Heart right ventricle (tissue), 16 donors: ENCODE results near the gene COQ8A. TPM values are rescaled to one million over a fixed set of nuclear protein-coding genes. Genes with fewer than 3 reads are reported as not detected.

ENCODE experiments used
- ATAC-seq, 8 donors: fragments of 200-7000 bp; cut with Tn5 transposase; one replicate each; pipeline ENCODE4 v1.9.1; 2020; ENCODE audit warnings: mild to moderate bottlenecking in 8 of 8, moderate library complexity in 8 of 8, moderate number of reproducible peaks in 1 of 8
- DNase-seq, 2 donors: peaks; one replicate each; pipeline ENCODE4 v3.0.0-alpha.2; 2020
- H3K27ac ChIP-seq, 10 donors: fragments of 200-600 bp; sonication (generic) in 2 of 10; one replicate each; pipeline versions ENCODE4 v1.5.0 to v1.8.0; 2020 to 2022; ENCODE audit warnings: mild to moderate bottlenecking in 3 of 10
- H3K27me3 ChIP-seq, 7 donors: fragments of 200-600 bp; one replicate each; pipeline ENCODE4 v1.8.0; 2021 to 2022; ENCODE audit warnings: mild to moderate bottlenecking in 2 of 7
- H3K36me3 ChIP-seq, 9 donors: fragments of 200-600 bp; sonication (generic) in 1 of 9; one replicate each; pipeline versions ENCODE4 v1.5.0 to v1.8.0; 2020 to 2022; ENCODE audit warnings: mild to moderate bottlenecking in 2 of 9
- H3K4me1 ChIP-seq, 9 donors: fragments of 200-600 bp; sonication (generic) in 1 of 9; one replicate each; pipeline versions ENCODE4 v1.5.0 to v1.8.0; 2020 to 2022; ENCODE audit warnings: mild to moderate bottlenecking in 4 of 9
- H3K4me3 ChIP-seq, 10 donors: fragments of 200-600 bp; sonication (generic) in 2 of 10; one replicate each; pipeline versions ENCODE4 v1.5.0 to v1.8.0; 2020 to 2022; ENCODE audit warnings: mild to moderate bottlenecking in 7 of 10, moderate library complexity in 2 of 10
- H3K9me3 ChIP-seq, 11 donors: fragments of 200-600 bp in 10 of 11; sonication (generic) in 2 of 11; one replicate each; pipeline versions ENCODE4 v1.5.0 to v1.8.0; 2013 to 2022; ENCODE audit warnings: mild to moderate bottlenecking in 2 of 11, control low read depth in 1 of 11, moderate library complexity in 1 of 11
- WGBS, 2 donors: extraction: QIAGEN DNeasy Blood & Tissue Kit; methylation state at CpG; one replicate each; pipeline ENCODE4 v1.1.7; 2013; ENCODE audit warnings: inconsistent platforms in 1 of 2; 5-methylcytosine and 5-hydroxymethylcytosine counted together
- intact Hi-C, 10 donors: fragments of 100-400 bp; cut with DNase I; formaldehyde crosslinking; loops; one replicate each; pipeline versions ENCODE4 v1.11.1 to v1.14.2; 2022
- polyA plus RNA-seq, 2 donors: library from polyadenylated mRNA; stranded (reverse); fragments of 200-250 nt; gene quantifications; one replicate each; pipeline ENCODE4 v1.2.3, GENCODE V29; 2013
- total RNA-seq, 10 donors: library from RNA; stranded (reverse); fragmentation: NEBNext Ultra II Directional in 3 of 10; extraction: Animal tissue kit (Norgen Biotek cat#: 25700) in 3 of 10; gene quantifications; one replicate each; pipeline versions ENCODE4 v1.2.1 to v1.2.4, GENCODE V29; 2021 to 2023
- TF ChIP-seq, protein P1 (sequence below), 9 donors: fragments of 200-600 bp; sonication (generic) in 2 of 9; IDR thresholded peaks; one replicate each; pipeline versions ENCODE4 v1.5.0 to v1.8.0; 2021 to 2022; ENCODE audit warnings: antibody characterized with exemption in 9 of 9, mild to moderate bottlenecking in 5 of 9, moderate library complexity in 1 of 9
- donor health status: Arrhythmogenic right ventricular cardiomyopathy.
- donor health status: ischemic (EF 13 %, LVEDD 7.1; RV severe dilation, severe dysfunction).
- donor health status: healthy with polysubstance abuse.
- donor health status: DM: no; HTN: yes; CAD: no.
- donor health status: DM: no; HTN: no; CAD: no.
- donor health status: ischemic (EF 25% LVEDD 6.9; RV normal size, moderate dysfunction).
- donor health status: ischemic (EF 25% LVEDD 5.7; RV mildly dilated, moderate dysfunction).
- donor health status: healthy.
- donor health status: DM: yes; HTN: yes; CAD: no.
- donor health status: Ischemic cardiomyopathy.
- donor health status: ischemic (EF 35%, LVEDD 5.7; RV mildly dilated, moderate dysfunction).
- donor health status: nonischemic (EF 11% LVEDD 7.7; RV severe dilation, severe dysfunction).
- donor health status: DM: yes; HTN: yes; CAD: no.
- donor health status: PGD.
- donor health status: ischemic (EF 29% LVEDD 5.4; RV normal size, mild dysfunction).
- donor health status: nonischemic (EF 23%, LVEDD 6.1; RV moderate dilation, normal function).

The COQ8A gene
- total and polyA plus RNA-seq, 12 donors, result 136 to 495 (median 253) TPM

DNA sequence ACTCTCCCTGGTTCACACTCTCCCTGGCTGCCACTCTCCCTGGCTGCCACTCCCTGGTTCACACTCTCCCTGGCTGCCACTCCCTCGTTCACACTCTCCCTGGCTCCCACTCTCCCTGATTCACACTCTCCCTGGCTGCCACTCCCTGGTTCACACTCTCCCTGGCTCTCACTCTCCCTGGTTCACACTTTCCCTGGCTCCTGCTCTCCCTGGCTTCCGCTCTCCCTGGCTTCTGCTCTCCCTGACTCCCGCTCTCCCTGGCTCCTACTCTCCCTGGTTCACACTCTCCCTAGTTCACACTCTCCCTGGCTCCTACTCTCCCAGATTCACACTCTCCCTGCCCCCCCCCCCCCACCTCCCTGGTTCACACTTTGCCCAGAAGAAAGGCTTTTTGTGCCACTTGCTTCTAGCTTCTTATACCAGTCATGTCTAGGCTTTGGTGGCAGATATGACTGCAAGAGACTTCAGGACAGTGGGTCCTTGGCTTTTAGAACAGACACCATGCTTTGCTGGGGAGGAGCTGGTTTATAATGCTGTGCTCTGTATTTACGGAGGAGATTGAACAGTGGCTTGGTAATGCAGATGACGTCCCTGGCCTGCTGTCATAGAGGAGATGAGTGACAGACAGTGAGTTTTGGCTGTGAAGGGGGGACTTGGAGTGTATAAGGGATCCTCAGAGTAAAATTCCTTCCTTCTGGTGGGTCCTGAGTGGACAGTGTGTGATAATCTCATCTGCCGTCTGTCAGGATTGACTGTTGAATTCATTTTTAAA lies 17.0 kb downstream of the COQ8A start:
- Histone ChIP-seq H3K4me1 (peaks cover 0 to 54% (median 31%) of the 10 kb centered on the region in 9 donors), H3K9me3 (no peaks in the 10 kb centered on the region), H3K4me3 (no peak overlapping the region), H3K27me3 (no peaks in the 10 kb centered on the region), H3K27ac (peak overlapping the region; percentile 20 to 75 (median 60)), H3K36me3 (peaks cover 0 to 7% (median 0%) of the 10 kb centered on the region in 9 donors)
- DNase-seq (no peak), ATAC-seq (peak in 5 of 8 donors; percentile 30 to 56 (median 42))
- TF ChIP-seq, protein P1, sequence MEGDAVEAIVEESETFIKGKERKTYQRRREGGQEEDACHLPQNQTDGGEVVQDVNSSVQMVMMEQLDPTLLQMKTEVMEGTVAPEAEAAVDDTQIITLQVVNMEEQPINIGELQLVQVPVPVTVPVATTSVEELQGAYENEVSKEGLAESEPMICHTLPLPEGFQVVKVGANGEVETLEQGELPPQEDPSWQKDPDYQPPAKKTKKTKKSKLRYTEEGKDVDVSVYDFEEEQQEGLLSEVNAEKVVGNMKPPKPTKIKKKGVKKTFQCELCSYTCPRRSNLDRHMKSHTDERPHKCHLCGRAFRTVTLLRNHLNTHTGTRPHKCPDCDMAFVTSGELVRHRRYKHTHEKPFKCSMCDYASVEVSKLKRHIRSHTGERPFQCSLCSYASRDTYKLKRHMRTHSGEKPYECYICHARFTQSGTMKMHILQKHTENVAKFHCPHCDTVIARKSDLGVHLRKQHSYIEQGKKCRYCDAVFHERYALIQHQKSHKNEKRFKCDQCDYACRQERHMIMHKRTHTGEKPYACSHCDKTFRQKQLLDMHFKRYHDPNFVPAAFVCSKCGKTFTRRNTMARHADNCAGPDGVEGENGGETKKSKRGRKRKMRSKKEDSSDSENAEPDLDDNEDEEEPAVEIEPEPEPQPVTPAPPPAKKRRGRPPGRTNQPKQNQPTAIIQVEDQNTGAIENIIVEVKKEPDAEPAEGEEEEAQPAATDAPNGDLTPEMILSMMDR (IDR thresholded peaks at IDR 0.05), result no peak
- WGBS, 2 donors, result 74 to 80% methylated on average over 6 of the region's 6 CpGs
- intact Hi-C loops, result no loop called here

- Histone ChIP-seq H3K27ac (peak overlapping the region; percentile 20 to 75 (median 60)), H3K4me3 (no peak overlapping the region), H3K9me3 (no peaks in the 10 kb centered on the region), H3K4me1 (peaks cover 0 to 48% (median 25%) of the 10 kb centered on the region in 9 donors), H3K27me3 (no peaks in the 10 kb centered on the region), H3K36me3 (peaks cover 0 to 11% (median 0%) of the 10 kb centered on the region in 9 donors)
- intact Hi-C loops, result no loop called here
- TF ChIP-seq, protein P1 (IDR thresholded peaks at IDR 0.05), result peak in 2 of 9 donors; percentile 24 to 25
- ATAC-seq (peak in 6 of 8 donors; percentile 46 to 70 (median 64)), DNase-seq (no peak)
- WGBS, 2 donors, result 64 to 65% methylated on average over 11 of the region's 11 CpGs
These were observed 17.6 kb downstream of the COQ8A start for GRCh38 chr1:226957714-226958113.

GRCh38 chr1:226958300-226958699 lies 18.2 kb downstream of the COQ8A start:
- peaks cover 2 to 50% (median 29%) of the 10 kb centered on the region in 9 donors for H3K4me1 ChIP-seq
- intact Hi-C loops, result no loop called here
- WGBS, 2 donors, result 83 to 87% methylated on average over 13 of the region's 13 CpGs
- DNase-seq, result no peak
- H3K27ac ChIP-seq, result peak overlapping the region in 9 of 10 donors; percentile 20 to 75 (median 60)
- ATAC-seq, result peak in 4 of 8 donors; percentile 11 to 26 (median 18)
- H3K36me3 ChIP-seq, result peaks cover 0 to 14% (median 0%) of the 10 kb centered on the region in 9 donors
- H3K9me3 ChIP-seq, result no peaks in the 10 kb centered on the region
- no peaks in the 10 kb centered on the region for H3K27me3 ChIP-seq
- H3K4me3 ChIP-seq, result no peak overlapping the region
- TF ChIP-seq, protein P1 (IDR thresholded peaks at IDR 0.05), result no peak

GRCh38 chr1:226960256-226960655 lies 20.2 kb downstream of the COQ8A start:
- H3K4me1 ChIP-seq, result peaks cover 6 to 57% (median 40%) of the 10 kb centered on the region in 9 donors

More at GRCh38 chr1:226960256-226960655, 20.2 kb downstream of the COQ8A start:
- Histone ChIP-seq H3K9me3 (no peaks in the 10 kb centered on the region), H3K27ac (no peak overlapping the region), H3K4me3 (no peak overlapping the region), H3K36me3 (peaks cover 0 to 21% (median 4%) of the 10 kb centered on the region in 9 donors), H3K27me3 (no peaks in the 10 kb centered on the region)
- 80 to 87% methylated on average over 5 of the region's 5 CpGs for WGBS, 2 donors
- DNase-seq (no peak), ATAC-seq (no peak)
- intact Hi-C loops, result no loop called here
- TF ChIP-seq, protein P1 (IDR thresholded peaks at IDR 0.05), result no peak
